GM13977 (cell line): ENCODE results near the gene CPED1.

Experiments
- DNase-seq: peaks from one replicate; pipeline ENCODE4 v3.0.0; 2012; ENCODE audit warnings: low spot score
- in situ Hi-C: fragments of 300-500 bp; cut with MboI; formaldehyde crosslinking; loops from one replicate; pipeline ENCODE4 v1.12.0; 2022; ENCODE audit warnings: low sequenced_read_pairs, low pct_unique_long_range_greater_than_20kb, mixed read lengths, inconsistent platforms; ENCODE audit not compliant: unreplicated experiment
- TF ChIP-seq, protein P1 (sequence below): IDR thresholded peaks from 2 replicates; pipeline ENCODE4 v1.5.1; 2012; ENCODE audit warnings: mild to moderate bottlenecking, control low read depth; ENCODE audit not compliant: insufficient read depth; ENCODE audit errors: extremely low read depth, missing control alignments

CPED1 gene

DNA sequence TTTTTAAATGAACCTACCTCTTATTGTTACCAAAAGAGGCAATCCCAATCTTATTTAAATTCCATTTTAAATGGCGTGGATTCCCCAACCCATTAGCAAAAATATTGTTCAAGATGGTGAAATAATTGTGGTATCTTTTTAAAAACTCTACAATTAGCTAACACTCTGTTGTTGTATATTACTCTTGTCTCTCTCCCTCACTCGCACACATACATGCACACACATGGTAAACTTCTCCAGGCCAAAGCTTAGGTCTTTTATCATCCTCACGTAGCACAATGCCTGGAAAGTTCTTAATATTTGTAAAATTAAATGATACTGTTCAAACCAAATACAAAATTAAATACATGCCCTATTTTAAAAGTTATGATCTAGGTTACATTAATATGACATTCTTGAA, 171.0 kb downstream of the CPED1 start:
- TF ChIP-seq, protein P1, sequence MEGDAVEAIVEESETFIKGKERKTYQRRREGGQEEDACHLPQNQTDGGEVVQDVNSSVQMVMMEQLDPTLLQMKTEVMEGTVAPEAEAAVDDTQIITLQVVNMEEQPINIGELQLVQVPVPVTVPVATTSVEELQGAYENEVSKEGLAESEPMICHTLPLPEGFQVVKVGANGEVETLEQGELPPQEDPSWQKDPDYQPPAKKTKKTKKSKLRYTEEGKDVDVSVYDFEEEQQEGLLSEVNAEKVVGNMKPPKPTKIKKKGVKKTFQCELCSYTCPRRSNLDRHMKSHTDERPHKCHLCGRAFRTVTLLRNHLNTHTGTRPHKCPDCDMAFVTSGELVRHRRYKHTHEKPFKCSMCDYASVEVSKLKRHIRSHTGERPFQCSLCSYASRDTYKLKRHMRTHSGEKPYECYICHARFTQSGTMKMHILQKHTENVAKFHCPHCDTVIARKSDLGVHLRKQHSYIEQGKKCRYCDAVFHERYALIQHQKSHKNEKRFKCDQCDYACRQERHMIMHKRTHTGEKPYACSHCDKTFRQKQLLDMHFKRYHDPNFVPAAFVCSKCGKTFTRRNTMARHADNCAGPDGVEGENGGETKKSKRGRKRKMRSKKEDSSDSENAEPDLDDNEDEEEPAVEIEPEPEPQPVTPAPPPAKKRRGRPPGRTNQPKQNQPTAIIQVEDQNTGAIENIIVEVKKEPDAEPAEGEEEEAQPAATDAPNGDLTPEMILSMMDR = no peak
- in situ Hi-C loops = no loop called here
- DNase-seq = no peak

- DNase-seq = no peak
- in situ Hi-C loops = no loop called here
- TF ChIP-seq, protein P1 = no peak
Measured at GRCh38 chr7:121160150-121161008, 171.9 kb downstream of the CPED1 start.

- TF ChIP-seq, protein P1 = peak; percentile 17
- no peak for DNase-seq
- in situ Hi-C loops = no loop called here
Measured at GRCh38 chr7:121163699-121164098, 175.2 kb downstream of the CPED1 start.

DNA sequence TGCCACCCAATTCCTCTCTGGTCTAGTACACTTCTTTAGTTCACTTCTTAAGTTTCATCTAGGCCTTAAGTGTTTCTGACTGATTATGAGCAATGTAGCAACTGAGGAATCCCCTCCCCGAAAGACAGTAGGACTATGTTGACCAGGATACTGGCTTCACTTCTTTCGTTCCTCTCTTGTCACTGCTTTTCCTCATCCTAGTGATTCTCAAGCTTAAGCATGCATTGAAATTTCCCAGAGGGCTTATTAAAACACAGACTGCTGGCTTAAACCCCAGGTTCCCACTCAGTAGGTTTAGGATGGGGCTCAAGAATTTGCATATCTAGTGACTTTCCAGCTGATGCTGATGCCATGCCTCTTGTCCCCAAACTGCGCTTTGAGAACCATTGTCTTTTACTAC, 175.7 kb downstream of the CPED1 start:
- in situ Hi-C loops = no loop called here
- TF ChIP-seq, protein P1 = no peak
- no peak for DNase-seq

- in situ Hi-C loops = no loop called here
Measured at GRCh38 chr7:121166916-121167315, 178.4 kb downstream of the CPED1 start.

DNA sequence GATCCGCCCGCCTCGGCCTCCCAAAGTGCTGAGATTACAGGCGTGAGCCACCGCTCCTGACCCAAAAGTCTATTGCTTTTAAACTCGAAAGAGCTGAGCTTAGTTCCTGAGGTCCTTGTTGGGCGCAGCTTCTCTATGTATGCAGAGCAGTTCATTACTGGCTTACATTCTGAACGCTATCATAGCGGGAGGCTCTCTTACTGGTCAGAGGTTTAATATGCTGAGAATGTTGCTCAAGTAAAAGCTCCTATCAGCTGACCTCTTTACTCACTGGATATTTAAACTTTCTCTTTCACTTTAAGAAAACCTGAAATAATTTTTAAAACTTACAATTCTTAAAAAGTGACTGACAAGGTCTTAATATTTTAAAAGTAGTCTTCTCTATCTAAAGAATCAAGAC, 179.5 kb downstream of the CPED1 start:
- TF ChIP-seq, protein P1 = no peak
- DNase-seq = no peak
- in situ Hi-C loops = no loop called here

More at GRCh38 chr7:121166916-121167315, 178.4 kb downstream of the CPED1 start:
- TF ChIP-seq, protein P1 = no peak
- DNase-seq = no peak
